ENCODE data around the gene SLC6A19. TPM values are rescaled to one million over a fixed set of nuclear protein-coding genes. Genes with fewer than 3 reads are reported as not detected.

Gene SLC6A19
- total and polyA plus RNA-seq, 9 donors: 0.08 to 1.5 TPM; not detected in 7

- Histone ChIP-seq H3K4me1 (ENCODE audit: insufficient read depth) (no peaks in the 10 kb centered on the region), H3K36me3 (no peaks in the 10 kb centered on the region), H3K27ac (no peak overlapping the region), H3K4me3 (no peak overlapping the region), H3K27me3 (no peaks in the 10 kb centered on the region), H3K9me3 (peaks cover 0 to 7% of the 10 kb centered on the region in 2 donors)
- intact Hi-C loops (cut with DNase I): no loop called here
- DNase-seq: no peak
- TF ChIP-seq EP300 (IDR thresholded peaks at IDR 0.05): no peak
- TF ChIP-seq CTCF (IDR thresholded peaks at IDR 0.05): no peak
- TF ChIP-seq POLR2A (IDR thresholded peaks at IDR 0.05): no peak
- 92 to 95% (median 94%) methylated on average over 23 of the region's 23 CpGs for WGBS, 3 donors
Measured at GRCh38 chr5:1259806-1260480, 58.5 kb downstream of the SLC6A19 start.

DNA sequence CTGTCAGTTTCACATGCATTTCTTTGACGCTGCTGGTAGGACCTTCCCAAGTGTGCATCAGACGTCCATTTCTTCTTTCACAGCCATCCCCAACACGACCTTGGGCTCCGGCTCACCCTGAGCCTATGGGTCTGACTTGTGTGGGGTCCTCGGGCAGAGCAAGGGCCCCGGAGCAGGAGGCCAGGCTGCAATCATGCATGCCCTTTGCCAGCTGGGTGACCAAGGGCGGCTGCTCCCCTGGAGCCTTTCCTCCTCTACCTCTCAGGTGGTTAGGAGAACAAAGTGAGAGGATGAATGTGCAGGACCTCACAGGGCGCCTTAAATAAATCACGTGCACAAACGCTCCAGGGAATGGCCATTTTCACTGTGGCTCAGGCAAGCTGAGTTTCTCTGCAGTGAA is 60.2 kb downstream of the SLC6A19 start:
- Histone ChIP-seq H3K27me3 (no peaks in the 10 kb centered on the region), H3K9me3 (peaks cover 0 to 7% of the 10 kb centered on the region in 2 donors), H3K36me3 (no peaks in the 10 kb centered on the region), H3K27ac (no peak overlapping the region), H3K4me1 (ENCODE audit: insufficient read depth) (no peaks in the 10 kb centered on the region), H3K4me3 (no peak overlapping the region)
- no peak for TF ChIP-seq CTCF (IDR thresholded peaks at IDR 0.05)
- TF ChIP-seq POLR2A (IDR thresholded peaks at IDR 0.05): no peak
- no peak for TF ChIP-seq EP300 (IDR thresholded peaks at IDR 0.05)
- 88 to 95% (median 92%) methylated on average over 10 of the region's 10 CpGs for WGBS, 3 donors
- no peak for DNase-seq
- intact Hi-C loops (cut with DNase I): no loop called here

GRCh38 chr5:1262381-1262780 is 61.0 kb downstream of the SLC6A19 start:
- H3K9me3 ChIP-seq: peaks cover 0 to 7% of the 10 kb centered on the region in 2 donors
- DNase-seq: no peak
- no peaks in the 10 kb centered on the region for H3K27me3 ChIP-seq
- intact Hi-C loops (cut with DNase I): no loop called here
- no peak overlapping the region for H3K4me3 ChIP-seq
- no peaks in the 10 kb centered on the region for H3K36me3 ChIP-seq
- H3K4me1 ChIP-seq (ENCODE audit: insufficient read depth): no peaks in the 10 kb centered on the region
- H3K27ac ChIP-seq: no peak overlapping the region
- WGBS, 3 donors: 90 to 95% (median 94%) methylated on average over 1 of the region's 1 CpG
- TF ChIP-seq POLR2A (IDR thresholded peaks at IDR 0.05) (no peak), CTCF (IDR thresholded peaks at IDR 0.05) (no peak)

DNA sequence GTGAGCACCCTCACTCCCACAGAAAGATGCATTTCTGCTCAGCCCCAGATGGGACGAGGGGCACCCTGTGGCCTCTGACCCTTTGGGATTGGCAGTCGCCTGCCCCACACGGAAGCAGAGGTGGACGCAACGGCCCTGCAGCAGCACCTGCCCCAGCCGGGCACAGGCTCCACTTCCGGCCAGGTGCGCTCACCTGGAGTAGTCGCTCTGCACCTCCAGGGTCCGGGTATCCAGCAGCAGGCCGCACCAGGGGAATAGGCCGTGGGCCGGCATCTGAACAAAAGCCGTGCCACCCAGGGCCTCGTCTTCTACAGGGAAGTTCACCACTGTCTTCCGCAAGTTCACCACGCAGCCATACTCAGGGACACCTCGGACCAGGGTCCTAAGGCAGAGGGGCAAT is 62.8 kb downstream of the SLC6A19 start:
- Histone ChIP-seq H3K9me3 (peaks cover 0 to 7% of the 10 kb centered on the region in 2 donors), H3K27me3 (no peaks in the 10 kb centered on the region), H3K4me3 (no peak overlapping the region), H3K36me3 (no peaks in the 10 kb centered on the region), H3K27ac (no peak overlapping the region), H3K4me1 (ENCODE audit: insufficient read depth) (no peaks in the 10 kb centered on the region)
- intact Hi-C loops (cut with DNase I): no loop called here
- DNase-seq: no peak
- WGBS, 3 donors: 90 to 92% (median 91%) methylated on average over 13 to 18 of the region's 18 CpGs
- TF ChIP-seq EP300 (IDR thresholded peaks at IDR 0.05) (no peak), CTCF (IDR thresholded peaks at IDR 0.05) (no peak), POLR2A (IDR thresholded peaks at IDR 0.05) (no peak)
